PFSK-1 (cell line): ENCODE measurements around the gene ACAP3.

Experiments
- POLR2AphosphoS5 ChIP-seq: IDR thresholded peaks from 2 replicates; pipeline ENCODE4 v1.6.1; 2012; ENCODE audit warnings: low read depth, mild to moderate bottlenecking, control low read depth, low read length, moderate library complexity
- SIN3A ChIP-seq: IDR thresholded peaks from 2 replicates; pipeline ENCODE4 v1.6.1; 2012; ENCODE audit warnings: mild to moderate bottlenecking, low read length, moderate library complexity, borderline replicate concordance; ENCODE audit not compliant: insufficient read depth
- TAF1 ChIP-seq: IDR thresholded peaks from 2 replicates; pipeline ENCODE4 v1.6.1; 2012; ENCODE audit warnings: low read length, control low read depth, borderline replicate concordance; ENCODE audit not compliant: insufficient read depth

GRCh38 chr1:1347663-1348419 lies 40.1 kb upstream of the ACAP3 start:
- TF ChIP-seq POLR2AphosphoS5 (no peak), TAF1 (no peak), SIN3A (no peak)
